ENCODE measurements around the gene PLCG2.

The PLCG2 gene

GRCh38 chr16:81817789-81818567, 38.9 kb downstream of the PLCG2 start:
- DNase-seq, result no peak

- no peak for DNase-seq
These were observed 39.4 kb downstream of the PLCG2 start for GRCh38 chr16:81818568-81818896.

- DNase-seq, result no peak
These were observed 39.8 kb downstream of the PLCG2 start for GRCh38 chr16:81818905-81819304.

GRCh38 chr16:81821436-81822128, 42.5 kb downstream of the PLCG2 start:
- DNase-seq, result no peak

- no peak for DNase-seq
These were observed 44.0 kb downstream of the PLCG2 start for GRCh38 chr16:81823111-81823510.

- no peak for DNase-seq
These were observed 44.6 kb downstream of the PLCG2 start for GRCh38 chr16:81823734-81824133.

- no peak for DNase-seq
These were observed 47.4 kb downstream of the PLCG2 start for GRCh38 chr16:81826523-81826922.

- no peak for DNase-seq
These were observed 51.9 kb downstream of the PLCG2 start for GRCh38 chr16:81830845-81831540.

GRCh38 chr16:81831722-81832126, 52.6 kb downstream of the PLCG2 start:
- DNase-seq, result no peak

- no peak for DNase-seq
These were observed 53.9 kb downstream of the PLCG2 start for GRCh38 chr16:81832801-81833547.

- DNase-seq, result no peak
These were observed 54.7 kb downstream of the PLCG2 start for GRCh38 chr16:81833751-81834150.

GRCh38 chr16:81834868-81835267, 55.8 kb downstream of the PLCG2 start:
- DNase-seq, result no peak

GRCh38 chr16:81836279-81837054, 57.4 kb downstream of the PLCG2 start:
- no peak for DNase-seq

GRCh38 chr16:81837312-81837751, 58.2 kb downstream of the PLCG2 start:
- no peak for DNase-seq

GRCh38 chr16:81838794-81839193, 59.7 kb downstream of the PLCG2 start:
- no peak for DNase-seq

GRCh38 chr16:81841722-81842121, 62.6 kb downstream of the PLCG2 start:
- no peak for DNase-seq

- no peak for DNase-seq
These were observed 63.6 kb downstream of the PLCG2 start for GRCh38 chr16:81842564-81843242.

- no peak for DNase-seq
These were observed 64.1 kb downstream of the PLCG2 start for GRCh38 chr16:81843243-81843582.

GRCh38 chr16:81843683-81844082, 64.6 kb downstream of the PLCG2 start:
- no peak for DNase-seq

- no peak for DNase-seq
These were observed 67.0 kb downstream of the PLCG2 start for GRCh38 chr16:81846105-81846504.

- DNase-seq, result no peak
These were observed 69.3 kb downstream of the PLCG2 start for GRCh38 chr16:81848306-81848853.

Data from COR-L47 (cell line).